ENCODE measurements around the gene BTRC.

BTRC gene

DNA sequence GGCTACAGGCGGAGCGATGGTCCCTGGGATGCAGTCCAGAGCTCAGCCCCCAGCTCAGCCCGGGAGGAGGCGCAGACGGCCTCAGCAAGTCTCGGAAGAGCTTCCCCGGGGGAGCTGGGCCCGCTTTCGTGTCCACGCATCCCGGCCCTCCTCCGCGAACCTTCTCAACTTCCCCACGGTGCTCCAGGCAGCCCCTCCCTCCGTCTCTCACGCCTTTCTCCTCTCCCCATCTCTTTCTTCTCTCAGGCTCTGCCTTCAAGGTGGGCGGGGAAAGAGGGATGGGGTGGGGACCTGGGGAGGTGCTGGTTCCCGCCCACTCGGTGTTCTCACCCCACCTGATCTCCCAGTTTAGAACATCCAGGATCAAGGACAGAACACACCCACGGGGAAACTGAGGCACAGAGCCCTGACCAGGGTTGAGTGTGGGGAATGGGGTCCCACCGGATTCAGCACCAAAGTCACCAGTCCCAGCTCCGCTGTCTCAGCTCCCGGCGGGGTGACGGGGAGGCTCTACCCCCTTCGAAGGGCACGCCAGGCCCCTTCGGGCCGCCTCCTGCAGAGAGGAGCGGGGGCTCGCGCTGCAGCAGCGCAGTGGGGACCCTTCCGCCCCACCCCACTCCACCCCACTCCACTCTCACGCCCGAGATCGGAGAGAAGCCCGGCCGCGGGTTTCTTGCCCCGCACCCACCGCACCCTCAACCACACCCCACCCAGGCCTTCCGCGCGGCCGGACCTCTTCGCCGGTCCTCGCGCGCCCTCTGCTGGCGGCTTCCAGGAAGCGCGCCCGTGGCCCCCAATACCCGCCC, 215.9 kb downstream of the BTRC start:
- Histone ChIP-seq H3K36me3 (no peaks in the 10 kb centered on the region), H3K4me2 (peak overlapping the region; percentile 97), H3K4me3 (peak overlapping the region; percentile 75), H3K9me3 (peaks cover 5% of the 10 kb centered on the region; the same call in 1 of the 2 replicates), H4K20me1 (no peaks in the 10 kb centered on the region), H3K27me3 (peaks cover 44% of the 10 kb centered on the region), H3K4me1 (peaks cover 37% of the 10 kb centered on the region), H3K9ac (peak overlapping the region; percentile 75; the same call in 1 of the 2 replicates), H3K27ac (no peak overlapping the region)
- TF ChIP-seq Cebpa-rat (IDR thresholded peaks at IDR 0.05) = no peak

DNA sequence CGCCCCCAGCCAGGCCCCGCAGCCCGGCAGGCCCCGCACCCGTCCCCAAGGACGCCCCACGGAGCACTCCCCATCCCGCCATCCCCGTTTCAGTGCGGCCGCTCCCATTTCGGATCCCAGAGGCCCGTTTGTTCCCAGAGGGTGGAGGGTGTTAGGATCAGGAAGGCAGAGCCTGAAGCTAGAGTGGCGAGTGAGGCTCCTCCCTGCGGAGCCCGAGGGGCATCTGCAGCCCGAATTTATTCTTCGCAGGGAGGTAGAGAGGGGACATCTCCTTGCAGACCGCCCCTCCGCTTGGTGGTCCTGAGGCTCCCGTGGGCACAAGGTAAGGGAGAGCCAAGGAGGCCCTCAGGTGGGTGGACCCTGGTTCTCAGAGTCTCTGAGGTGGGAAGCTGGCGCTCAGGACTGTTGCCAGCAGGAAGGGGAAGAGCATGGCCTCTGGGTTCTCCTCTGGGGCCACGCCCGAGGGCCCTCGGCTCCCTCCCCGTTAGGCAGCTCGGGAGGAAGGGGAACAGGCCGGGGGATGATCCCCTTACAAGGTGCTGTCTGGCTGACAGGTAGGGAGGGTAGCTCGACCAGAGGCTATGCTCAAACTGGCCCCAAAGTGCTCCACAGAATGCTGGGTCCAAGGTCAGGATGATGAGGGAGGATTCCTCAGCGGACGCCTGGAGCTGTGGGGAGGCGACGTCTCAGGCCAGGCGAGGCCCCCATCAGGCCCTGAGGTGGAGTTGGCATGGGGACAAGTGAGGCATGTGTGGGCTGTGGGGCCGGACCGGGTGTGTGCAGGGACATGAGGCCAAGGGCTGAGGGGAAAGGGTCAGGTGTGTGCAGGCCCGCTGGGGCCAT, 216.7 kb downstream of the BTRC start:
- H3K4me2 ChIP-seq = peak overlapping the region; percentile 97
- no peaks in the 10 kb centered on the region for H3K36me3 ChIP-seq
- peaks cover 42% of the 10 kb centered on the region for H3K27me3 ChIP-seq
- TF ChIP-seq Cebpa-rat (IDR thresholded peaks at IDR 0.05) = no peak
- H3K4me3 ChIP-seq = peak overlapping the region; percentile 75
- H4K20me1 ChIP-seq = no peaks in the 10 kb centered on the region
- H3K27ac ChIP-seq = peak overlapping the region; percentile 49; the same call in 1 of the 2 replicates
- peaks cover 37% of the 10 kb centered on the region for H3K4me1 ChIP-seq
- H3K9me3 ChIP-seq = peaks cover 5% of the 10 kb centered on the region; the same call in 1 of the 2 replicates
- H3K9ac ChIP-seq = peak overlapping the region; percentile 75; the same call in 1 of the 2 replicates

DNA sequence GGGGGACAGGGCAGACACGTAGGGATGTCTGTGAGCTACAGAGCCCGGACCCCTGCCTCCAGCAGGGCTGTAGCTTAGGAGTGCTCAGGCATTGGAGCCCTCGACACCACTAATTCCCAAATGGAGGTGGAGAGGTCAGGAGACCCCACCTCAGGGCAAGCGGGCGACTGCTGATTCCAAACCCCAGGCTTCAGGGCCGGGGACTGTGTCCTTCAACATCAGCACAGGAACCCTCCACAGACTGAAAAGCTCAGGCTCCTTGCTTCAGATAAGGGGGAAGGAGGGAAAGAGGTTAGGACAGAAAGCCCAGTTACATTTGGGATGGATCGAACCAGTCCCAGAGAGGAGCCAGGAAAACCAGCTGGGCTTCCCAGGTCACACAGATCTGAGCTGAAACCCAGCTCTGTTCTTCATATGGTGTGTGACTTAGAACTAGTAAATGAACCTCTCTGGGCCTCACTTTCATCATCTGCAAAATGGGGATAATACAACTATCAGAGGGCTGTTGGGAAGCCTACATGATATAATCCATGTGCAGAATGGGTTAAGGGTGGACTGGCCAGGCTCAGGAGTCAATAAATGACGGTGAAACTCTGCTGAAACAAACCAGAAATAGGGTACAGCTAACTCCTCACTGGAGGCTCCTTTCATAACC, 217.4 kb downstream of the BTRC start:
- H3K9ac ChIP-seq = peak overlapping the region; percentile 75; the same call in 1 of the 2 replicates
- H3K4me1 ChIP-seq = peaks cover 33% of the 10 kb centered on the region
- peak overlapping the region; percentile 75; the same call in 1 of the 2 replicates for H3K4me3 ChIP-seq
- H3K27me3 ChIP-seq = peaks cover 35% of the 10 kb centered on the region
- TF ChIP-seq Cebpa-rat (IDR thresholded peaks at IDR 0.05) = no peak
- H4K20me1 ChIP-seq = no peaks in the 10 kb centered on the region
- peaks cover 5% of the 10 kb centered on the region; the same call in 1 of the 2 replicates for H3K9me3 ChIP-seq
- H3K4me2 ChIP-seq = peak overlapping the region; percentile 97
- H3K27ac ChIP-seq = no peak overlapping the region
- no peaks in the 10 kb centered on the region for H3K36me3 ChIP-seq

DNA sequence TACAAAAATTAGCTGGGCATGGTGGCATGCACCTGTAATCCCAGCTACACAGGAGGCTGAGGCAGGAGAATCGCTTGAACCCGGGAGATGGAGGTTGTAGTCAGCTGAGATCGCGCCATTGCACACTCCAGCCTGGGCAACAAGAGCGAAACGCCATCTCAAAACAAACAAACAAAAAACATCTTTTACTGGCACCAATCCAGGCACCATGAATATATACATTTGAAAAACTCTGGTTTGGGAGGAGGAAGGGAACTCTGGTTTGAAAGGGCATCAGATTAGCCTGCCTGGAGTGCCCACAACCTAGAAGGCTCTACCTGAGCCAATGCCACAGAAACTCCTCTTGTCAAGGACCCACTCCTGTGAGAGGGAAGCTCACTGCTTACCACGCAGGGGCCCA, 218.2 kb downstream of the BTRC start:
- H3K27me3 ChIP-seq = peaks cover 28% of the 10 kb centered on the region
- H3K9ac ChIP-seq = no peak overlapping the region
- TF ChIP-seq Cebpa-rat (IDR thresholded peaks at IDR 0.05) = no peak
- peaks cover 2% of the 10 kb centered on the region; the same call in 1 of the 2 replicates for H3K36me3 ChIP-seq
- H3K4me1 ChIP-seq = peaks cover 26% of the 10 kb centered on the region
- no peak overlapping the region for H3K27ac ChIP-seq
- H3K4me3 ChIP-seq = no peak overlapping the region
- H3K4me2 ChIP-seq = no peak overlapping the region
- H4K20me1 ChIP-seq = no peaks in the 10 kb centered on the region
- peaks cover 5% of the 10 kb centered on the region; the same call in 1 of the 2 replicates for H3K9me3 ChIP-seq

DNA sequence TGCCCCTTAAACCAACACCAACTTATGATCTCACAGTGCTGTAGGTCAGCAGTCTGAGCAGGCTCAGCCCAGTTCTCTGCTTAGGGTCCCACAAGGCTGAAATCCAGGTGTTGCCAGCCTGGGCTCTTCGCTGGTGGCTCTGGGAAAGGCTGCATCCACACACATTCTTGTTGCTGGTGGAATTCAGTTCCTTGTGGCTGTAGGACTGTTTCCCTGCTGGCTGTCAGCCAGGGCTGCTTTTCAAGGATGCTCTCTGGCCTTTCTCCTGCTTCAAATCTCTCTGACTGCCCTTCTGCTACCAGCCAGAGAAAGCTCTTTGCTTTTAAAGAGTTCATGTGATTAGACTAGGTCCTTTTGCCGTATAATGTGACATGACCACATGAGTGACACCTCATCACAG, 218.8 kb downstream of the BTRC start:
- no peak for TF ChIP-seq Cebpa-rat (IDR thresholded peaks at IDR 0.05)
- H3K4me3 ChIP-seq = no peak overlapping the region
- H3K27me3 ChIP-seq = peaks cover 21% of the 10 kb centered on the region
- H3K4me1 ChIP-seq = peaks cover 19% of the 10 kb centered on the region
- H3K36me3 ChIP-seq = peaks cover 6% of the 10 kb centered on the region; the same call in 1 of the 2 replicates
- no peak overlapping the region for H3K4me2 ChIP-seq
- no peaks in the 10 kb centered on the region for H4K20me1 ChIP-seq
- no peak overlapping the region for H3K27ac ChIP-seq
- peaks cover 5% of the 10 kb centered on the region; the same call in 1 of the 2 replicates for H3K9me3 ChIP-seq
- no peak overlapping the region for H3K9ac ChIP-seq

DNA sequence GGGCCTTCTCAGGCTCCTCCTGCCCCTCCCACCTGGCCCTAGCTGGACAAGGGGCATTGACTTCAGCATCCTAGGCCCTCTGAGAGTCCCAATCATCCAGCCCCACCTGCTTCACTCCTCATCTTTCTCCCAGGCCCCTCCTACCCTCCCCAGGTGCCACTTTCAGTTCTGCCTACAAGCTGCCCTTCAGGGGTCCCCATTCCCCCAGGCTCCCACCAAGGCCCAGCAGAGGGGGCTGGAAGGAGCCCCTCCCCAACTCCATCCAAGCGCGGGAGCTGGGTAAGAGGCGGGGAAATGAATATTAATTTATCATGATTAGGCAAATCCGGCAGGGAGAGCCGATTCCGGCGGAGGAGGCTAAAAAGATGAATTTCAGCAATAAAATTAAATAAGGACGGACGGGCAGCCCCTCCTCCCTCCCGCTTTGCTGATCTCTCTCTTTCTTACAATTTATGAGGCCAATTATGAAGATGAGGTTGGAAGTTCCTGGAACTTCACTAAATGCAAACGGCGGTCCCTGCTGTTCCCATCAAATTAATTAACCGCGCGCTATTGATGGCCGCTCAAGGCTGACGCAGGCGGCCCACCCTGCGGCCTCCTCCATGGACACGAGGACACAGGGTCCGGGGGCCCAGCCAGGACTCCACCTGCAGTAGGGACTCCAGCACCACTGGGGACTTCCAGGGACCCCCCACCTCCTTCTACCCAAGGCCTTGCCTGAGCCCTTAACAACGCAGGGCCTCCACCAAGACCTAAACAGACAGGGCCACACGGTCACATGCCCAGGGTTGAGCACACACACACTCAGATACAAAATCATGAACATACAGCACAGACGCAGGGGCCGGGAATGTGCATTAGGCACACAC, 220.2 kb downstream of the BTRC start:
- TF ChIP-seq Cebpa-rat (IDR thresholded peaks at IDR 0.05) = no peak
- peaks cover 6% of the 10 kb centered on the region; the same call in 1 of the 2 replicates for H3K36me3 ChIP-seq
- no peak overlapping the region for H3K9ac ChIP-seq
- no peak overlapping the region for H3K4me2 ChIP-seq
- H3K27me3 ChIP-seq = peaks cover 9% of the 10 kb centered on the region; the same call in 1 of the 2 replicates
- peaks cover 17% of the 10 kb centered on the region for H3K4me1 ChIP-seq
- H3K27ac ChIP-seq = no peak overlapping the region
- H3K9me3 ChIP-seq = peaks cover 5% of the 10 kb centered on the region; the same call in 1 of the 2 replicates
- H3K4me3 ChIP-seq = no peak overlapping the region
- no peaks in the 10 kb centered on the region for H4K20me1 ChIP-seq

DNA sequence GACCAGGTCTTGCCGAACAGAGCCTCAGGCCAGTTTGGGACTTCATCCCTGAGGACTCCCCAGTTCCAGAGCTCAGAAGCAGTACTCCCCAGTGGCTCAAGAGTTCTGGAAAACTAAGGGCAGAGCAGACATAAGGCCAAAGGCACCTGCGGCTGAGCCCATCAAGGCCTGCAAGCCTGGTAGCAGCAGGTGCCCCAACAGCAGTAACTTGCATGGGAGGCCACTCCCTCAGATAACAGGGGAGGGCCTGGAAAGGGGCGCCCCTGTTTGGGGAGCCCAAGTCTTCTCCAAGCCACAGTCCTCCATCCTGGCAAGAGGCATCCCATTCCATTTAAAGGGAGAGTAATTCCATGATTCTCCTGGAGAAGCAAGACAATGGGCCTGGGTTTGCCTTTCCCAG, 221.1 kb downstream of the BTRC start:
- H3K4me1 ChIP-seq = peaks cover 9% of the 10 kb centered on the region
- TF ChIP-seq Cebpa-rat (IDR thresholded peaks at IDR 0.05) = no peak

DNA sequence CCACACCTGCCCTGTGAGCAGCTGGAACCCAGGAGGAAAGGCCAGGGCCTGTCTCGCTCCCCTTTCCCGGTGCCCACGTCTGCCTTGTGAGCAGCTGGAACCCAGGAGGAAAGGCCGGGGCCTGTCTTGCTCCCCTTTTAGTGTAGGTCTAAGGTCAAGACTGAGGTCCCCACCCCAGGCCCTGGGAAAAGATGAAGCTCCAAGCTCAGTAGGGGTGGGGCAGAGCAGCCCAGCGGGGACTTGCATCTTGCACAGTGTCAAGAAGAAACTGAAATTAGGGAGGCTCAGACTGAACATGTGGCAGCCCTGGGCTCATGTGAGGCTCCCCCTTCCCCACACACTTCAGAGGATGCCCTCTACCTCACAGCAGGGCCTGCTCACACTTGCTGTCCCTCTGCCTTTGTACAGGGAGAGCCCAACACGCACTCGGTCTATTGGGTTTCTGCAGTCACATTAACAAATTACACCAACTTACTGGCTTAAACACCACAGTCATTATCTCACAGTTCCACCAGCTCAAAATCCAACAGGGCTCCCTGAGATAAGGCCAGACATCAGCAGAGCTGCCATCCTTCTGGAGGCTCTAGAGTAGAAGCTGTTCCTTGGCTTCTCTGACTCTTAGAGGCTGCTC, 221.7 kb downstream of the BTRC start:
- Histone ChIP-seq H3K9ac (no peak overlapping the region), H3K4me2 (no peak overlapping the region), H3K36me3 (peaks cover 16% of the 10 kb centered on the region; the same call in 1 of the 2 replicates), H3K27ac (no peak overlapping the region), H3K4me3 (no peak overlapping the region), H4K20me1 (no peaks in the 10 kb centered on the region), H3K9me3 (peaks cover 5% of the 10 kb centered on the region; the same call in 1 of the 2 replicates), H3K4me1 (peaks cover 6% of the 10 kb centered on the region), H3K27me3 (no peaks in the 10 kb centered on the region)
- no peak for TF ChIP-seq Cebpa-rat (IDR thresholded peaks at IDR 0.05)

More for the DNA sequence above, 221.1 kb downstream of the BTRC start:
- no peak overlapping the region for H3K4me3 ChIP-seq
- H3K27ac ChIP-seq = no peak overlapping the region
- H3K9ac ChIP-seq = no peak overlapping the region
- H3K4me2 ChIP-seq = no peak overlapping the region
- peaks cover 15% of the 10 kb centered on the region; the same call in 1 of the 2 replicates for H3K36me3 ChIP-seq
- no peaks in the 10 kb centered on the region for H3K27me3 ChIP-seq
- no peaks in the 10 kb centered on the region for H4K20me1 ChIP-seq
- peaks cover 5% of the 10 kb centered on the region; the same call in 1 of the 2 replicates for H3K9me3 ChIP-seq

All from BLaER1 (cell line).